ENCODE results near the gene CPZ.

Gene CPZ

DNA sequence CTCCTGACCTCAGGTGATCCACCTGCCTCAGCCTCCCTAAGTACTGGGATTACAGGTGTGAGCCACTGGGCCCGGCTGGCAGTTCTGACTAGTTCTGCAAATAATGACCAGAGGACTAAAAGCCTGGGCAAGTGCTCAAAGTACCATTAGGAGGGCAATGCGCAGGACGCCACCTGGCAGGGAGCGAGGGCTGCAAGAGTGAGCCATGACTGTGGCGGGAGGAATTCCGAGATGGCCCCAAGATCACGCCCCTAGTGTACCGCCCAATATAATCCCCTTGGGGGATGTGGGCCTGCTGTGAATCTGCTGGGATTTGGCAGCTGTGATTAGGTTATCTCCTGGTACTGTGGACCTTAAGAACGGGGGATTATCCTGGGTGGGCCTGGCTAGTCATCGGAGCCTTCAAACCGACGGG is 38.6 kb upstream of the CPZ start:
- TF ChIP-seq ZNF384 (IDR thresholded peaks at IDR 0.05): no peak
- no peak for TF ChIP-seq ELF4 (IDR thresholded peaks at IDR 0.05)
- TF ChIP-seq BHLHE40 (IDR thresholded peaks at IDR 0.05; ENCODE audit: borderline replicate concordance): no peak
- no peak for TF ChIP-seq FOXA1 (IDR thresholded peaks at IDR 0.05)
- no peak for TF ChIP-seq HDGF (IDR thresholded peaks at IDR 0.05; ENCODE audit: borderline replicate concordance)
- TF ChIP-seq CTBP1 (IDR thresholded peaks at IDR 0.05; ENCODE audit: borderline replicate concordance): no peak
- no peak for TF ChIP-seq L3MBTL2 (conservative IDR thresholded peaks at IDR 0.05)
- TF ChIP-seq, protein P1, sequence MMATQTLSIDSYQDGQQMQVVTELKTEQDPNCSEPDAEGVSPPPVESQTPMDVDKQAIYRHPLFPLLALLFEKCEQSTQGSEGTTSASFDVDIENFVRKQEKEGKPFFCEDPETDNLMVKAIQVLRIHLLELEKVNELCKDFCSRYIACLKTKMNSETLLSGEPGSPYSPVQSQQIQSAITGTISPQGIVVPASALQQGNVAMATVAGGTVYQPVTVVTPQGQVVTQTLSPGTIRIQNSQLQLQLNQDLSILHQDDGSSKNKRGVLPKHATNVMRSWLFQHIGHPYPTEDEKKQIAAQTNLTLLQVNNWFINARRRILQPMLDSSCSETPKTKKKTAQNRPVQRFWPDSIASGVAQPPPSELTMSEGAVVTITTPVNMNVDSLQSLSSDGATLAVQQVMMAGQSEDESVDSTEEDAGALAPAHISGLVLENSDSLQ (IDR thresholded peaks at IDR 0.05): no peak
- ChIA-PET CTCF (interaction anchor here (0.7 kb wide), 1 partner anchor 14 kb away, joined by 3 read pairs; no protein-coding TSS in a partner anchor), POLR2A (no interaction called here)
- no peak for DNase-seq (ENCODE audit: extremely low spot score)

DNA sequence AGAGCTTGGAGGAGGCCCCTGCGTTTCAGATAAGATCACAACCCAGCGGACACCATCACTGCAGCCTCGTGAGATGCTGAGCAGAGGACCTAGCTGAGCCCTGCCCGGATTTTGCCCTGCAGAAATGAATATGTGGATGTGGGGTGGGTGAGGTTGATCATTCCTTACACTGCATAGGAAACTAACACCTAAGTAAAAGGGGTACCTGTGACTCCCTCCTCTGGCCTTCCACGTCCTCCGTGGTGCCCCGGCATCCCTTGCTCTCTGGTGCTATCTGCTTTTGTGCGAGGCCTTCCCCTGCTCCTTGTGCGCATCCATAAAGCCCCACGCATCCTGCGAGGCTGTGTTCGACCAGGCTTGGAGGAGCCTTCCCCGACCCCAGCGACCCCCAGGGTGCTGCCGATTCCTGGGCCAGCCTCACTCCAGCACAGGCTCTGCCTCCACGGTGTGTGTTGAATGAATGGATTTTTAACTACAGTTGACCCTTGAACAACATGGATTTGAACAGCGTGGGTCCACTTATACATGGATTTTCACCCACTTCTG is 37.9 kb upstream of the CPZ start:
- DNase-seq (ENCODE audit: extremely low spot score): no peak
- ChIA-PET POLR2A (no interaction called here), CTCF (no interaction called here)
- TF ChIP-seq FOXA1 (IDR thresholded peaks at IDR 0.05) (no peak), FOXM1 (IDR thresholded peaks at IDR 0.05; ENCODE audit: borderline replicate concordance) (no peak), SUZ12 (IDR thresholded peaks at IDR 0.05) (no peak), ARNT (IDR thresholded peaks at IDR 0.05) (no peak), HDGF (IDR thresholded peaks at IDR 0.05; ENCODE audit: borderline replicate concordance) (no peak), NFRKB (IDR thresholded peaks at IDR 0.05) (no peak), ZNF384 (IDR thresholded peaks at IDR 0.05) (no peak), L3MBTL2 (conservative IDR thresholded peaks at IDR 0.05) (no peak), TARDBP (IDR thresholded peaks at IDR 0.05) (no peak), CTBP1 (IDR thresholded peaks at IDR 0.05; ENCODE audit: borderline replicate concordance) (no peak), SP1 (IDR thresholded peaks at IDR 0.05) (no peak), FOXK2 (IDR thresholded peaks at IDR 0.05) (no peak)

DNA sequence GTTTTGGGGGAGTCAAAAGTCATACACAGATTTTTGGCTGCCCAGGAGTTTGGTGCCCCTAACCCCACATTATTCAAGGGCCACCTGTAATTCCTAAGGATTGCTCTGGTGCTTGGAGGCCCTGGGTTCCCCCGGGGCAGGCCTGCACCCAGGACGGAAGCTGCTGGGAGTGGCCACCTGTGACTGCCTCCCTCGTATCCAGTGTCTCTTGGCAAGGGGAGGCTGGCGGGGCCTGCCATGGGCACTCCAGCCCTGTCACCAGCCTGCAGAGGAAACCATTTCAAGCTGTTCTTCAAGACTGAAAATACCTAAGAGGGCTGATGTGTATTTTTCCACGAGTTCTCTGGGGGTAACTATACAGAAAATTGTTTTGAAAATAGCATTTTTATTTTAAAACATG is 36.8 kb upstream of the CPZ start:
- ChIA-PET POLR2A (no interaction called here), CTCF (no interaction called here)
- TF ChIP-seq CTBP1 (IDR thresholded peaks at IDR 0.05; ENCODE audit: borderline replicate concordance) (no peak), LEF1 (IDR thresholded peaks at IDR 0.05; ENCODE audit: borderline replicate concordance) (no peak), ELF4 (IDR thresholded peaks at IDR 0.05) (no peak), HDGF (IDR thresholded peaks at IDR 0.05; ENCODE audit: borderline replicate concordance) (no peak), TARDBP (IDR thresholded peaks at IDR 0.05) (no peak), NFRKB (IDR thresholded peaks at IDR 0.05) (no peak), L3MBTL2 (conservative IDR thresholded peaks at IDR 0.05) (no peak), FOXK2 (IDR thresholded peaks at IDR 0.05) (no peak), SUZ12 (IDR thresholded peaks at IDR 0.05) (no peak), FOXM1 (IDR thresholded peaks at IDR 0.05; ENCODE audit: borderline replicate concordance) (no peak), ZNF384 (IDR thresholded peaks at IDR 0.05) (no peak), BHLHE40 (IDR thresholded peaks at IDR 0.05; ENCODE audit: borderline replicate concordance) (no peak), ARNT (IDR thresholded peaks at IDR 0.05) (no peak), FOXA1 (IDR thresholded peaks at IDR 0.05) (no peak), SP1 (IDR thresholded peaks at IDR 0.05) (no peak)
- TF ChIP-seq, protein P1 (IDR thresholded peaks at IDR 0.05): no peak
- no peak for DNase-seq (ENCODE audit: extremely low spot score)

DNA sequence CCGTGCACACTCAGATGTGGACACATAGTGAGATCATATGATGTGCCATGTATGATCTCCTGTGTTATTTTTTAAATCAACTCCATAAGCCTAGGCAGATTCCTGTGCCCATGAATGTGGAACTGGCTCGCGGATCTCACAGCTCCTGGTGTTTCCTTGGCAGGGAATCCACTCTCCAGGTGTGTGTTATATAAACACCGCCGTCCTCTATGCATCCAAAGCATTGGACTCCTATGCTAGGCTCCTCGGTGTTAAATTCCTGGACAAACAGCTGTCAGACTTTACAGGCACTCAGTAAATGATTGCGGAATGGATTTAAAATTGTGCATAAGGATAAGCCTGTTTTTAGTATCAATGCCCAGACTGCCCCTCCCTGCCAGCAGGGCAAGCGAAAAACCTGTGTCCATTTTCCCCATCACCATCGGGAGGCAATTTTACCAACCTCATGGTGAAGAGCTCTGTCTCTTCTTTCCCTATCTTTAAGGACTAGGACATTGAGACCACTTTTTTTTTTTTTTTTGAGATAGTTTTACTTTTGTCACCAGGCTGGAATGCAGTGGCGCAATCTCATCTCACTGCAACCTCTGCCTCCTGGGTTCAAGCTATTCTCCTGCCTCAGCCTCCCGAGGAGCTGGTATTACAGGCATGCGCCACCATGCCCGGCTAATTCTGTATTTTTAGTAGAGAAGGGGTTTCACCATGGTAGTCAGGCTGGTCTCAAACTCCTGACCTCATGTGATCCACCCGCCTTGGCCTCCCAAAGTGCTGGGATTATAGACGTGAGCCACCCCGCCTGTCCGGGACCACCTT is 36.0 kb upstream of the CPZ start:
- POLR2A ChIA-PET: no interaction called here
- TF ChIP-seq HDGF (IDR thresholded peaks at IDR 0.05; ENCODE audit: borderline replicate concordance): no peak
- CTCF ChIA-PET: interaction anchor here (0.7 to 1.1 kb wide), 2 partner anchors 50 to 51 kb away, joined by 4 to 6 read pairs; no protein-coding TSS in a partner anchor
- DNase-seq (ENCODE audit: extremely low spot score): no peak

DNA sequence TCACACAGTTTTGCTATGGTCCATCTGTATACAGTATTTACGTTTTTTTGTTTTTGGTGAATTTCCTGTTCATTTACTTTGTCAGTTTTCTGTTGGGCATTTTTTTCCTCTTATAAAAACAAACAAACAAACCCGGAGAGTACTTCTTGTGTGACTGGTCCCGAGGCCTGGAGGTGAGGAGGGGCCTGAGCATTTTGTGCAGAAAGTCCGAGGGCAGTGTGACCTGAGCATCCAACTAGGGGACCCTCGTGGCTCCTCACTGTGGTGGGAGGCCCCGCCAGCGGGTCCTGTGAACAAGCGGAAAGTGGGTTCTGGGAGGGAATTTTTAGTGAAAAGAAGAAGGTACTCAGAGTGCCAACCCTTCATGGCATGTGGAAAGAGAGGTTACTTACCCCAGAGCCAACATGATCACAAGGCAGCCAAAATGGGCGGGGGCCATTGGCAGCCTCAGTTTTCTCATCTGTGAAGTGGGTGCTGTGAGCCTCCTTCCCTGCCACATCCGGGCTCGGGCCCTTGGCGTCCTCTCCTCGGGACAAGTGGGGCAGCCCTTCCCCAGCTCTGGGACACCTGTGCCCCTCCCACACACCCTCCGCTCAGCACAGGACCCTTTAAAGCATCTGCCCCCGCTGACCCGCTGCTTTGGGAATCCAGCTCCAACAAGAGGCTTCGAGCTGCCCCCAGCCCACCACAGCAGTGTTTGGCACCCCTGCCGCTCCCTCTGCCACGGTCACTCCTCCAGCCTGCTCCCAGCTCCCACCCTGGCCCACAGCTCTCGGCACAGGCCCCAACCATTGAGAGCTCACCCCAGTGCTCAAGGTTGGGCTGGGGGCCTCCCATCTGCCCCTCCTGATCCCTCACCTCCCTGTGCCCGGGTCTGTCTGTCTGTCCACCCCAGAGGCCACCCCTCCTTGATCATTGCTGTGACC is 35.2 kb upstream of the CPZ start:
- no peak for DNase-seq (ENCODE audit: extremely low spot score)
- ChIA-PET CTCF (interaction anchor here (0.7 to 1.1 kb wide), 2 partner anchors 49 to 50 kb away, joined by 4 to 6 read pairs; no protein-coding TSS in a partner anchor), POLR2A (no interaction called here)
- TF ChIP-seq HDGF (IDR thresholded peaks at IDR 0.05; ENCODE audit: borderline replicate concordance): no peak
- TF ChIP-seq, protein P1 (IDR thresholded peaks at IDR 0.05): no peak
